GM15510 (cell line): ENCODE measurements around the gene RNASE1.

Experiments used
- POLR2A ChIP-seq: IDR thresholded peaks from 3 replicates; pipeline ENCODE4 v1.6.1; 2011; ENCODE audit warnings: borderline replicate concordance; ENCODE audit not compliant: insufficient read length; ENCODE audit errors: extremely low read depth

RNASE1 gene

GRCh38 chr14:20811986-20812975, 9.6 kb upstream of the RNASE1 start:
- no peak for TF ChIP-seq POLR2A

DNA sequence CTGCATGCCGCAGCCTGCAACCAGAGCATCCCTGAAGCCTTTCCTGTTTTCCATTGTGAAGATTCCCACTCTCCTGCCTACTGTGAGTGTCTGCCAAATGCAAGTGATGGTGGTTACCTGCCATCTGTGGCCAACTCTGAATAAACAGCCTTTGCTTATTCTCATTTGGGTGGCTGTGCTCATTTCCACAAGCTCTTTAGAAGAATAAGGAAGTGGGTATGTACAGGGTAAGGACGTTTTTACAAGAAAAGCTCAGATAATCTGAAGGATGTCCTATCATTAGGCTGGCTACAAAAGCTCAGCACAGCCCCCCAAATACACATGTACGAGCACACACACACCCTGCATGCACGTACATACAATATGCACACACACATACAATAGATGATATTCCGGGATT, 7.3 kb upstream of the RNASE1 start:
- TF ChIP-seq POLR2A, result no peak

GRCh38 chr14:20808162-20808483, 5.5 kb upstream of the RNASE1 start:
- no peak for TF ChIP-seq POLR2A

DNA sequence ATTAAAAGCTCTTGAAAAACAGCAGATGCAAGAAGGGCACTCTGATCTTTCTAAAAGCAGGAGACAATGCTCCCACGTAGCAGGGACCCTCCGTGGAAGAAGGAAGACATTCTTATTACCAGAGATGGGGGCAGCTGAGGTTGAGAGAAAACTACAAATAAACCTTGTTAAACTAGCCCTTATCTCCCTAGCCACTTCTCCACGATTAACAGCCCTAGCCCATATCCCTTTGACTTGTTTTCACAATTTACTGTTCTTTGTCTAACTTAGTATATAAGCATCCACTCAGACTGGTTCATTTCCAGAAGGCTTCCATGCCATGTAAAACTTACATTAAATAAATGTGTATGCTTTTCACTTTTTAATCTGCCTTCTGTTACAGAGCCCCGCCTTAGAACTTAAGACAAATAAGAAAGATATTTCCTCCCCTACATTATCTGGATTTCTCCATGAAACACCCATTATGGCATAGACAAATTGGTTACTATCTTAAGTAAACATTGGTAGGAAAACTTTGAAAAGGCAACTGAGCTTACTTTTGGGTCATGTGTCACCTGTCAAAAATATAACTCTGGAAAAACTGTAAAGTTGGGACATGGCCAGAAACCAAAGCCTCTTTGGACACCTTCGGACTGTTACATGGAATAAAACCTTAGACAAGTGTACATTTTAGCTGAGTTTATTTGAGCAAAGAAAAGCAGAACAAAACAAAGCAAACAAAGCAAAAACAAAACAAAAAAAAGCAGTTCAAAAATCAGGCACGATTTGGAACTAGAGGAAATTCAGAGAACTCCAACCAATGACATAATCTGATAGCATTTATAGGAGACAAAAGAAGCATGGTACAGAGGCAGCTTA, 4.9 kb upstream of the RNASE1 start:
- no peak for TF ChIP-seq POLR2A

- TF ChIP-seq POLR2A, result no peak
These were observed 2.8 kb upstream of the RNASE1 start for GRCh38 chr14:20805485-20805884.

GRCh38 chr14:20803223-20803622, 579 bp upstream of the RNASE1 start:
- no peak for TF ChIP-seq POLR2A

DNA sequence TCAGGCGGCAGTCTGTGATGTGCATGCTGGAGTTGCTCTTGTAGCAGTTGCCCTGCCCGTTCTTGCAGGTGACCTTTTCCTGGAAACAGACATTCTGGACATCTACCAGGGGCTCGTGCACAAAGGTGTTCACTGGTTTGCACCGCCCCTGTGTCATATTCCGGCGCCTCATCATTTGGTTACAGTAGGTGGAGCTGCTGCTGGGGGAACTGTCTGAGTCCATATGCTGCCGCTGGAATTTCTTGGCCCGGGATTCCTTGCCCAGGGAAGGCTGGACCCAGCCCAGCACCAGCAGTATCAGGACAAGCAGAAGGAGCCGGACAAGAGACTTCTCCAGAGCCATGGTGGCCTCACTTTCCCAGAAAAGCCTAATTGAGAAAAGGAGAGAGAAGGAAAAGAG, 918 bp downstream of the RNASE1 start:
- TF ChIP-seq POLR2A, result no peak

- no peak for TF ChIP-seq POLR2A
These were observed 2.6 kb downstream of the RNASE1 start for GRCh38 chr14:20799892-20800544.

DNA sequence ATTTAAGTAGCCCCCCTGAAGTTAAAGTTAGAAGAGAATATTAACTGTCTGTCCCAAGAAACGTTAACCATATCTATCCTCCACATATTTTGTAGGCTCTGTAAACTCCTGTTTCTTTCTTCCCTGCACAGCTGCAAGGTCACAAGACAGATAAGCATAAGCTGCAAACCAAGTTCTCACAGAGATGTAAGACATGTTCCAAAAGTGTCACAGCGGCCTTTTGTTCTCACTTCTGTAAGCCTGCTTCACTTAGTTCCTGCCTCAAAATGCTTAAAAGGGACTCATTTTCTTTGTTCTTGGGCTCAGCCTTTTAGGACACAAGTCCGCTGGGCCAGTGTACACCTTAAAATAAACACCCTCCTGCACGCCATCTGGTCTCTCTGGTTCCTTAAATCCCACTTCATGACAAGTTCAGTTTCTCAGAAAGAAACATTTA, 3.2 kb downstream of the RNASE1 start:
- TF ChIP-seq POLR2A, result no peak

GRCh38 chr14:20798932-20799331, 3.7 kb downstream of the RNASE1 start:
- no peak for TF ChIP-seq POLR2A

- no peak for TF ChIP-seq POLR2A
These were observed 4.3 kb downstream of the RNASE1 start for GRCh38 chr14:20798318-20798717.

DNA sequence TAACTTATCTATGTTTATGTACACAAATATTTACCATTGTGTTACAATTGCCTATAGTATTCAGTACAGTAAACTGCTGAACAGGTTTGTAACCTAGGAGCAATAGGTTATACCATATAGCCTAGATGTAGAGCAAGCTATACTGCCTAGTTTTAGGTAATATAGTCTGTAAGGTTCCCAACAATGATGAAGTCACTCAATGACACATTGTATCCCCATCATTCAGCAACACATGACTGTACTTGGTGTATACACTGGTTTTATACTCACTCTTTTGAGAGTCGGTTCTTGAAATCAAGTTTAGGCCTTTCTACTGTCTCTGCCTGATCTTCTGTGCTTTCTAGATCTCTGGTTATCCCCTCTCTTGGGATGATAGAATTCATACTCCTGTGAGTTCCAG, 5.5 kb downstream of the RNASE1 start:
- no peak for TF ChIP-seq POLR2A

GRCh38 chr14:20794644-20795369, 7.8 kb downstream of the RNASE1 start:
- TF ChIP-seq POLR2A, result no peak

GRCh38 chr14:20792556-20792955, 10.1 kb downstream of the RNASE1 start:
- TF ChIP-seq POLR2A, result no peak
